GM12892 (cell line): Measurements from ENCODE around the gene OR51A4.

Experiments used
- POLR2A ChIP-seq: IDR thresholded peaks from 2 replicates; pipeline ENCODE4 v1.6.1; 2011; ENCODE audit warnings: low read depth, low read length, control low read depth
- POLR2AphosphoS5 ChIP-seq: IDR thresholded peaks from 2 replicates; pipeline ENCODE4 v1.6.1; 2011; ENCODE audit warnings: low read depth, low read length, control low read depth

DNA sequence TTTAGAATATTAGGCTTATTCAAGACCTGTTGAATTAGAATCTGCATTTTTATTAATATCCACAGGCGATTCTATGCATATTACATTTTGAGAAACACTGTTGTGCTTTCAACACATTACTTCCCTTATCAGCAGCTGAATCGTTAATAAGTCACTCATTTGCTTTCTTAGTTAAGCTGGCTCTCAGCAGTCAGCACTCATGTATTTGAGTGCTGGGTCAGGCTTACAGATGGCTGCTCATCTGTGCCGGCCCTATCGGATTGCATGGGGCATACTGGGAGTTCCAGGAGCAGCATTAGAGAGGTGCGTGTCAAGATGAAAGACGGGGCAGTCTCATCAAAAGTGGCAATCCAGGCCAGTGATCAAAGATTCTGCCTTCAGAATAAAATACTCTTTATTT lies 36.4 kb upstream of the OR51A4 start:
- TF ChIP-seq POLR2A (no peak), POLR2AphosphoS5 (no peak)
